ENCODE results near the gene GPER1.

GRCh38 chr7:1068013-1068412, 19.9 kb upstream of the GPER1 start:
- TF ChIP-seq POLR2A (IDR thresholded peaks at IDR 0.05; ENCODE audit: low read length) (no peak), GATA1 (IDR thresholded peaks at IDR 0.05; ENCODE audit: low read depth, low read length) (no peak)

Data from erythroblast (primary cell).